Measurements from ENCODE around the gene DGKE. TPM values are rescaled to one million over a fixed set of nuclear protein-coding genes. Genes with fewer than 3 reads are reported as not detected.

Gene DGKE
- total RNA-seq, 1 donor from 2014 or later: 6.8 TPM

GRCh38 chr17:56868716-56869115 lies 34.8 kb downstream of the DGKE start:
- H3K4me1 Mint-ChIP-seq (ENCODE audit: low read depth): no peaks in the 10 kb centered on the region
- no peaks in the 10 kb centered on the region for H3K27me3 Mint-ChIP-seq (ENCODE audit: low read depth)
- H3K4me3 Mint-ChIP-seq (ENCODE audit: unreplicated experiment): no peak overlapping the region
- H3K36me3 Mint-ChIP-seq (ENCODE audit: low read depth): no peaks in the 10 kb centered on the region
- H3K9me3 Mint-ChIP-seq (ENCODE audit: low read depth): no peaks in the 10 kb centered on the region
- DNase-seq (ENCODE audit: low spot score): no peak
- TF ChIP-seq CTCF (IDR thresholded peaks at IDR 0.05): no peak
- no peak overlapping the region for H3K27ac Mint-ChIP-seq (ENCODE audit: unreplicated experiment)

GRCh38 chr17:56870081-56870651 lies 36.2 kb downstream of the DGKE start:
- DNase-seq (ENCODE audit: low spot score): no peak
- H3K27ac Mint-ChIP-seq (ENCODE audit: unreplicated experiment): no peak overlapping the region
- H3K36me3 Mint-ChIP-seq (ENCODE audit: low read depth): no peaks in the 10 kb centered on the region
- H3K4me3 Mint-ChIP-seq (ENCODE audit: unreplicated experiment): no peak overlapping the region
- H3K9me3 Mint-ChIP-seq (ENCODE audit: low read depth): no peaks in the 10 kb centered on the region
- H3K4me1 Mint-ChIP-seq (ENCODE audit: low read depth): no peaks in the 10 kb centered on the region
- no peak for TF ChIP-seq CTCF (IDR thresholded peaks at IDR 0.05)
- H3K27me3 Mint-ChIP-seq (ENCODE audit: low read depth): no peaks in the 10 kb centered on the region

GRCh38 chr17:56876766-56877179 lies 42.8 kb downstream of the DGKE start:
- H3K4me3 Mint-ChIP-seq (ENCODE audit: unreplicated experiment): no peak overlapping the region
- H3K9me3 Mint-ChIP-seq (ENCODE audit: low read depth): no peaks in the 10 kb centered on the region
- no peak for TF ChIP-seq CTCF (IDR thresholded peaks at IDR 0.05)
- no peaks in the 10 kb centered on the region for H3K36me3 Mint-ChIP-seq (ENCODE audit: low read depth)
- no peaks in the 10 kb centered on the region for H3K27me3 Mint-ChIP-seq (ENCODE audit: low read depth)
- H3K4me1 Mint-ChIP-seq (ENCODE audit: low read depth): peaks cover 3% of the 10 kb centered on the region
- no peak overlapping the region for H3K27ac Mint-ChIP-seq (ENCODE audit: unreplicated experiment)
- DNase-seq (ENCODE audit: low spot score): no peak

- no peak for DNase-seq (ENCODE audit: low spot score)
- Mint-ChIP-seq H3K36me3 (ENCODE audit: low read depth) (no peaks in the 10 kb centered on the region), H3K27ac (ENCODE audit: unreplicated experiment) (no peak overlapping the region), H3K27me3 (ENCODE audit: low read depth) (no peaks in the 10 kb centered on the region), H3K4me1 (ENCODE audit: low read depth) (peaks cover 3% of the 10 kb centered on the region), H3K9me3 (ENCODE audit: low read depth) (no peaks in the 10 kb centered on the region), H3K4me3 (ENCODE audit: unreplicated experiment) (no peak overlapping the region)
- TF ChIP-seq CTCF (IDR thresholded peaks at IDR 0.05): no peak
These were observed 45.3 kb downstream of the DGKE start for GRCh38 chr17:56879280-56879679.

- no peaks in the 10 kb centered on the region for H3K9me3 Mint-ChIP-seq (ENCODE audit: low read depth)
These were observed 46.2 kb downstream of the DGKE start for GRCh38 chr17:56880133-56880532.

More at GRCh38 chr17:56880133-56880532, 46.2 kb downstream of the DGKE start:
- Mint-ChIP-seq H3K4me3 (ENCODE audit: unreplicated experiment) (no peak overlapping the region), H3K36me3 (ENCODE audit: low read depth) (no peaks in the 10 kb centered on the region), H3K4me1 (ENCODE audit: low read depth) (peaks cover 3% of the 10 kb centered on the region), H3K27ac (ENCODE audit: unreplicated experiment) (no peak overlapping the region), H3K27me3 (ENCODE audit: low read depth) (no peaks in the 10 kb centered on the region)
- no peak for DNase-seq (ENCODE audit: low spot score)
- no peak for TF ChIP-seq CTCF (IDR thresholded peaks at IDR 0.05)

Data from chondrocyte (in vitro differentiated cells).